Left lung (tissue), 10 donors: Measurements from ENCODE around the gene TRAF3. TPM values are rescaled to one million over a fixed set of nuclear protein-coding genes. Genes with fewer than 3 reads are reported as not detected.

Experiments
- ATAC-seq: fragments of 200-7000 bp; cut with Tn5 transposase; one replicate; pipeline ENCODE4 v1.9.1; 2020; ENCODE audit warnings: moderate library complexity
- DNase-seq, 4 donors: peaks; one replicate each; pipeline ENCODE4 v3.0.0-alpha.2; 2013 to 2020
- H3K27ac ChIP-seq, 2 donors: fragments of 200-600 bp; sonication (generic) in 1 of 2; one replicate each; pipeline versions ENCODE4 v1.5.0 to v1.8.0; 2020 to 2021
- H3K27me3 ChIP-seq, 2 donors: fragments of 200-600 bp; sonication (generic) in 1 of 2; one replicate each; pipeline versions ENCODE4 v1.5.0 to v1.8.0; 2020 to 2021
- H3K36me3 ChIP-seq, 2 donors: fragments of 200-600 bp; sonication (generic) in 1 of 2; one replicate each; pipeline versions ENCODE4 v1.5.0 to v1.8.0; 2020 to 2021
- H3K4me1 ChIP-seq, 2 donors: fragments of 200-600 bp; one replicate each; pipeline ENCODE4 v1.8.0; 2021
- H3K4me3 ChIP-seq, 2 donors: fragments of 200-600 bp; sonication (generic) in 1 of 2; one replicate each; pipeline versions ENCODE4 v1.5.0 to v1.8.0; 2020 to 2021; ENCODE audit warnings: mild to moderate bottlenecking in 1 of 2
- H3K9me3 ChIP-seq, 2 donors: fragments of 200-600 bp; sonication (generic) in 1 of 2; one replicate each; pipeline versions ENCODE4 v1.5.0 to v1.8.0; 2020 to 2021
- CTCF ChIP-seq, 2 donors: fragments of 200-600 bp; sonication (generic) in 1 of 2; IDR thresholded peaks; one replicate each; pipeline versions ENCODE4 v1.5.0 to v1.8.0; 2021; ENCODE audit warnings: antibody characterized with exemption in 2 of 2
- intact Hi-C, 2 donors: fragments of 100-400 bp; cut with DNase I; formaldehyde crosslinking; loops; one replicate each; pipeline versions ENCODE4 v1.11.2 to v1.14.2; 2022
- polyA plus RNA-seq, 6 donors: library from polyadenylated mRNA; unstranded; fragments of 120-200 nt; gene quantifications; one replicate each; pipeline ENCODE4 v1.2.1, GENCODE V29; 2013; ENCODE audit not compliant: insufficient read length in 6 of 6
- total RNA-seq, 2 donors: library from RNA; stranded (reverse); fragmentation: NEBNext Ultra II Directional; extraction: Animal tissue kit (Norgen Biotek cat#: 25700); gene quantifications; one replicate each; pipeline ENCODE4 v1.2.1, GENCODE V29; 2021
- donor health status: DM: no; HTN: yes; CAD: no.
- donor health status: DM: no; HTN: no; CAD: no.

TRAF3 gene
- total and polyA plus RNA-seq, 8 donors, result 10.9 to 25.1 (median 13.1) TPM

GRCh38 chr14:102940729-102941362 lies 163.6 kb downstream of the TRAF3 start:
- Histone ChIP-seq H3K4me1 (no peaks in the 10 kb centered on the region), H3K27ac (no peak overlapping the region), H3K36me3 (peaks cover 0 to 93% of the 10 kb centered on the region in 2 donors), H3K9me3 (no peaks in the 10 kb centered on the region), H3K4me3 (no peak overlapping the region), H3K27me3 (no peaks in the 10 kb centered on the region)
- intact Hi-C loops, result no loop called here
- DNase-seq (peak in 1 of 4 donors; percentile 60), ATAC-seq (no peak)
- TF ChIP-seq CTCF (IDR thresholded peaks at IDR 0.05), result no peak

- no peak for ATAC-seq
- Histone ChIP-seq H3K9me3 (no peaks in the 10 kb centered on the region), H3K36me3 (peaks cover 0 to 98% of the 10 kb centered on the region in 2 donors), H3K4me1 (no peaks in the 10 kb centered on the region), H3K4me3 (no peak overlapping the region), H3K27ac (no peak overlapping the region), H3K27me3 (no peaks in the 10 kb centered on the region)
- peak in 1 of 4 donors; percentile 39 for DNase-seq
- no peak for TF ChIP-seq CTCF (IDR thresholded peaks at IDR 0.05)
- intact Hi-C loops, result no loop called here
Measured at GRCh38 chr14:102941419-102942011, 164.3 kb downstream of the TRAF3 start.

GRCh38 chr14:102942069-102942468 lies 164.8 kb downstream of the TRAF3 start:
- no peaks in the 10 kb centered on the region for H3K27me3 ChIP-seq
- H3K4me1 ChIP-seq, result no peaks in the 10 kb centered on the region
- H3K36me3 ChIP-seq, result peaks cover 0 to 98% of the 10 kb centered on the region in 2 donors
- no peaks in the 10 kb centered on the region for H3K9me3 ChIP-seq
- no peak overlapping the region for H3K4me3 ChIP-seq
- no peak for TF ChIP-seq CTCF (IDR thresholded peaks at IDR 0.05)
- no peak overlapping the region for H3K27ac ChIP-seq
- peak in 1 of 4 donors; percentile 66 for DNase-seq
- no peak for ATAC-seq
- intact Hi-C loops, result no loop called here

- no peaks in the 10 kb centered on the region for H3K9me3 ChIP-seq
- H3K4me1 ChIP-seq, result no peaks in the 10 kb centered on the region
- TF ChIP-seq CTCF (IDR thresholded peaks at IDR 0.05), result no peak
- H3K27ac ChIP-seq, result no peak overlapping the region
- intact Hi-C loops, result no loop called here
- no peak overlapping the region for H3K4me3 ChIP-seq
- DNase-seq, result peak in 1 of 4 donors; percentile 54
- no peak for ATAC-seq
- H3K27me3 ChIP-seq, result no peaks in the 10 kb centered on the region
- H3K36me3 ChIP-seq, result peaks cover 0 to 92% of the 10 kb centered on the region in 2 donors
Measured at GRCh38 chr14:102943454-102943853, 166.2 kb downstream of the TRAF3 start.

GRCh38 chr14:102943979-102944378 lies 166.7 kb downstream of the TRAF3 start:
- no peaks in the 10 kb centered on the region for H3K9me3 ChIP-seq
- H3K4me3 ChIP-seq, result no peak overlapping the region
- H3K4me1 ChIP-seq, result peaks cover 0 to 3% of the 10 kb centered on the region in 2 donors
- DNase-seq (peak in 1 of 4 donors; percentile 34), ATAC-seq (no peak)
- intact Hi-C loops, result no loop called here
- H3K27ac ChIP-seq, result no peak overlapping the region
- no peak for TF ChIP-seq CTCF (IDR thresholded peaks at IDR 0.05)
- peaks cover 0 to 91% of the 10 kb centered on the region in 2 donors for H3K36me3 ChIP-seq
- no peaks in the 10 kb centered on the region for H3K27me3 ChIP-seq
